Occipital lobe (tissue), 2 donors: Measurements from ENCODE around the gene TTC5. TPM values are rescaled to one million over a fixed set of nuclear protein-coding genes. Genes with fewer than 3 reads are reported as not detected.
"Not testable (repeated sequence)": the region's sequence is repeated elsewhere in the genome, so short reads cannot be mapped to it uniquely, and the experiment has no call there.

ENCODE experiments used
- DNase-seq: peaks from one replicate; lab custom pipeline; 2025; lab: John Stamatoyannopoulos, UW
- total RNA-seq: library from RNA; depleted of rRNA; stranded (reverse); fragments of >200 nt; gene quantifications from one replicate; pipeline ENCODE4 v1.2.3, GENCODE V29; 2014

The TTC5 gene
- total RNA-seq: 41.3 TPM

- peak; percentile 80 for DNase-seq
Measured at GRCh38 chr14:20305265-20306078, at the start of gene TTC5. TTC5 (minus strand) TSS chr14:20305951; CDS start chr14:20305937, 14 bp downstream.

GRCh38 chr14:20350860-20351259 is 45.1 kb upstream of the TTC5 start:
- no peak for DNase-seq

GRCh38 chr14:20350282-20350681 is 44.5 kb upstream of the TTC5 start:
- DNase-seq: no peak

GRCh38 chr14:20347747-20348146 is 42.0 kb upstream of the TTC5 start:
- no peak for DNase-seq

GRCh38 chr14:20346713-20347112 is 41.0 kb upstream of the TTC5 start:
- DNase-seq: no peak

GRCh38 chr14:20345366-20345765 is 39.6 kb upstream of the TTC5 start:
- DNase-seq: no peak

GRCh38 chr14:20343862-20344220 is 38.1 kb upstream of the TTC5 start:
- DNase-seq: no peak

GRCh38 chr14:20343092-20343861 is 37.5 kb upstream of the TTC5 start, which contains the start of gene PARP2:
PARP2 (plus strand) TSS chr14:20343635; CDS start chr14:20343642, 7 bp downstream.
- DNase-seq: peak; percentile 100

- no peak for DNase-seq
Measured at GRCh38 chr14:20341646-20342045, 35.9 kb upstream of the TTC5 start.

- DNase-seq: not testable (repeated sequence)
Measured at GRCh38 chr14:20341032-20341431, 35.3 kb upstream of the TTC5 start.

- no peak for DNase-seq
Measured at GRCh38 chr14:20334017-20334416, 28.3 kb upstream of the TTC5 start.

GRCh38 chr14:20333494-20333841 is 27.7 kb upstream of the TTC5 start:
- no peak for DNase-seq

- DNase-seq: peak; percentile 60
Measured at GRCh38 chr14:20332788-20333493, 27.2 kb upstream of the TTC5 start, which contains the start of gene CCNB1IP1. CCNB1IP1 (minus strand) TSS chr14:20333279; CDS start chr14:20316523, 16,756 bp downstream.

GRCh38 chr14:20332431-20332787 is 26.7 kb upstream of the TTC5 start:
- DNase-seq: no peak

GRCh38 chr14:20331053-20331613 is 25.4 kb upstream of the TTC5 start:
- DNase-seq: no peak

GRCh38 chr14:20329355-20329754 is 23.6 kb upstream of the TTC5 start:
- no peak for DNase-seq

GRCh38 chr14:20328705-20329104 is 23.0 kb upstream of the TTC5 start:
- no peak for DNase-seq

GRCh38 chr14:20327005-20327869 is 21.5 kb upstream of the TTC5 start:
- DNase-seq: no peak

- no peak for DNase-seq
Measured at GRCh38 chr14:20317720-20318119, 12.0 kb upstream of the TTC5 start.

- no peak for DNase-seq
Measured at GRCh38 chr14:20314026-20314425, 8.3 kb upstream of the TTC5 start.

- DNase-seq: no peak
Measured at GRCh38 chr14:20306079-20306423, 300 bp upstream of the TTC5 start.
